Tibial artery (tissue), 4 donors: ENCODE data around the gene PBRM1.
A peak's percentile ranks its signal among the peaks of the same experiment; 100 is the strongest.

Experiments used
- DNase-seq, 2 donors: peaks; one replicate each; pipeline ENCODE4 v3.0.0-alpha.2; 2019
- H3K27ac ChIP-seq, 2 donors: fragments of 200-600 bp; sonication (generic) in 1 of 2; 1 replicate in 1 of 2; 2 replicates in 1 of 2; pipeline ENCODE4 v1.5.1; 2018 to 2019; ENCODE audit warnings: mild to moderate bottlenecking in 1 of 2
- H3K27me3 ChIP-seq, 2 donors: fragments of 200-600 bp; sonication (generic) in 1 of 2; one replicate each; pipeline versions ENCODE4 v1.5.1 to v1.6.0; 2016 to 2019
- H3K36me3 ChIP-seq, 3 donors: fragments of 200-600 bp; sonication (generic) in 2 of 3; one replicate each; pipeline ENCODE4 v1.5.1; 2016 to 2019; ENCODE audit warnings: mild to moderate bottlenecking in 2 of 3
- H3K4me1 ChIP-seq, 4 donors: fragments of 200-600 bp; sonication (generic) in 2 of 4; 1 replicate in 3 of 4; 2 replicates in 1 of 4; pipeline ENCODE4 v1.5.1; 2016 to 2019
- H3K4me3 ChIP-seq, 2 donors: fragments of 200-600 bp; sonication (generic) in 1 of 2; 1 replicate in 1 of 2; 2 replicates in 1 of 2; pipeline ENCODE4 v1.5.1; 2018 to 2019; ENCODE audit warnings: mild to moderate bottlenecking in 2 of 2
- H3K9me3 ChIP-seq, 3 donors: fragments of 200-600 bp; sonication (generic) in 1 of 3; one replicate each; pipeline ENCODE4 v1.5.1; 2016 to 2019
- CTCF ChIP-seq, 2 experiments: fragments of 200-600 bp in 1 of 2; fragments of 450-650 bp in 1 of 2; IDR thresholded peaks; one replicate each; pipeline ENCODE4 v1.5.1; 2017 to 2019; ENCODE audit warnings: antibody characterized with exemption in 2 of 2, mild to moderate bottlenecking in 1 of 2, moderate library complexity in 1 of 2
- intact Hi-C: fragments of 100-400 bp; cut with DNase I; formaldehyde crosslinking; loops from one replicate; pipeline ENCODE4 v1.15.0; 2023; ENCODE audit warnings: low total_unique reads

The PBRM1 gene

GRCh38 chr3:52689151-52689550, 3.4 kb upstream of the PBRM1 start:
- H3K4me3 ChIP-seq: no peak overlapping the region
- no peaks in the 10 kb centered on the region for H3K9me3 ChIP-seq
- H3K27me3 ChIP-seq: no peaks in the 10 kb centered on the region
- H3K27ac ChIP-seq: no peak overlapping the region
- DNase-seq: no peak
- peaks cover 66 to 72% (median 69%) of the 10 kb centered on the region in 3 donors for H3K36me3 ChIP-seq
- intact Hi-C loops: loop anchor here (10.0 kb wide), 1 partner anchor 234 kb away; the partner anchor contains the start of genes NISCH and TNNC1
- H3K4me1 ChIP-seq: peaks cover 0 to 22% (median 15%) of the 10 kb centered on the region in 4 donors
- TF ChIP-seq CTCF (IDR thresholded peaks at IDR 0.05): no peak

GRCh38 chr3:52688266-52688665, 2.6 kb upstream of the PBRM1 start:
- no peak overlapping the region for H3K27ac ChIP-seq
- TF ChIP-seq CTCF (IDR thresholded peaks at IDR 0.05): no peak

GRCh38 chr3:52685285-52685708, 416 bp downstream of the PBRM1 start:
- H3K27me3 ChIP-seq: no peaks in the 10 kb centered on the region
- peak overlapping the region; percentile 90 to 99 for H3K27ac ChIP-seq
- peaks cover 0 to 56% (median 32%) of the 10 kb centered on the region in 4 donors for H3K4me1 ChIP-seq
- H3K4me3 ChIP-seq: peak overlapping the region; percentile 71 to 74
- intact Hi-C loops: loop anchor here (10.0 kb wide), 1 partner anchor 230 kb away; the partner anchor contains the start of genes NISCH and TNNC1
- H3K9me3 ChIP-seq: no peaks in the 10 kb centered on the region
- TF ChIP-seq CTCF (IDR thresholded peaks at IDR 0.05): peak in 1 of 2 experiments; percentile 17
- peaks cover 31 to 39% (median 33%) of the 10 kb centered on the region in 3 donors for H3K36me3 ChIP-seq
- DNase-seq: peak; percentile 68 to 89

More at GRCh38 chr3:52688266-52688665, 2.6 kb upstream of the PBRM1 start:
- no peak for DNase-seq
- Histone ChIP-seq H3K4me1 (peaks cover 0 to 30% (median 21%) of the 10 kb centered on the region in 4 donors), H3K27me3 (no peaks in the 10 kb centered on the region), H3K9me3 (no peaks in the 10 kb centered on the region), H3K4me3 (no peak overlapping the region), H3K36me3 (peaks cover 57 to 64% (median 62%) of the 10 kb centered on the region in 3 donors)
- intact Hi-C loops: loop anchor here (10.0 kb wide), 1 partner anchor 233 kb away; the partner anchor contains the start of genes NISCH and TNNC1

GRCh38 chr3:52684184-52684583, 1.5 kb downstream of the PBRM1 start:
- Histone ChIP-seq H3K4me3 (no peak overlapping the region), H3K4me1 (peaks cover 0 to 56% (median 32%) of the 10 kb centered on the region in 4 donors), H3K9me3 (no peaks in the 10 kb centered on the region), H3K36me3 (peaks cover 25 to 39% (median 25%) of the 10 kb centered on the region in 3 donors), H3K27ac (peak overlapping the region; percentile 90 to 99), H3K27me3 (no peaks in the 10 kb centered on the region)
- TF ChIP-seq CTCF (IDR thresholded peaks at IDR 0.05): no peak
- intact Hi-C loops: loop anchor here (10.0 kb wide), 1 partner anchor 229 kb away; the partner anchor contains the start of genes NISCH and TNNC1
- DNase-seq: no peak

GRCh38 chr3:52683611-52684010, 2.1 kb downstream of the PBRM1 start:
- peak in 1 of 2 donors; percentile 78 for DNase-seq
- Histone ChIP-seq H3K27ac (peak overlapping the region; percentile 2 to 90), H3K4me1 (peaks cover 0 to 56% (median 32%) of the 10 kb centered on the region in 4 donors), H3K36me3 (peaks cover 24 to 39% (median 25%) of the 10 kb centered on the region in 3 donors), H3K27me3 (no peaks in the 10 kb centered on the region), H3K4me3 (no peak overlapping the region), H3K9me3 (no peaks in the 10 kb centered on the region)
- intact Hi-C loops: loop anchor here (10.0 kb wide), 1 partner anchor 229 kb away; the partner anchor contains the start of genes NISCH and TNNC1
- no peak for TF ChIP-seq CTCF (IDR thresholded peaks at IDR 0.05)
